ENCODE measurements around the gene BANP.

GRCh38 chr16:88049561-88050545 lies 98.6 kb downstream of the BANP start:
- TF ChIP-seq, protein P1, sequence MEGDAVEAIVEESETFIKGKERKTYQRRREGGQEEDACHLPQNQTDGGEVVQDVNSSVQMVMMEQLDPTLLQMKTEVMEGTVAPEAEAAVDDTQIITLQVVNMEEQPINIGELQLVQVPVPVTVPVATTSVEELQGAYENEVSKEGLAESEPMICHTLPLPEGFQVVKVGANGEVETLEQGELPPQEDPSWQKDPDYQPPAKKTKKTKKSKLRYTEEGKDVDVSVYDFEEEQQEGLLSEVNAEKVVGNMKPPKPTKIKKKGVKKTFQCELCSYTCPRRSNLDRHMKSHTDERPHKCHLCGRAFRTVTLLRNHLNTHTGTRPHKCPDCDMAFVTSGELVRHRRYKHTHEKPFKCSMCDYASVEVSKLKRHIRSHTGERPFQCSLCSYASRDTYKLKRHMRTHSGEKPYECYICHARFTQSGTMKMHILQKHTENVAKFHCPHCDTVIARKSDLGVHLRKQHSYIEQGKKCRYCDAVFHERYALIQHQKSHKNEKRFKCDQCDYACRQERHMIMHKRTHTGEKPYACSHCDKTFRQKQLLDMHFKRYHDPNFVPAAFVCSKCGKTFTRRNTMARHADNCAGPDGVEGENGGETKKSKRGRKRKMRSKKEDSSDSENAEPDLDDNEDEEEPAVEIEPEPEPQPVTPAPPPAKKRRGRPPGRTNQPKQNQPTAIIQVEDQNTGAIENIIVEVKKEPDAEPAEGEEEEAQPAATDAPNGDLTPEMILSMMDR (IDR thresholded peaks at IDR 0.05): no peak
- no peak for TF ChIP-seq POLR2A (IDR thresholded peaks at IDR 0.05)
